ENCODE measurements around the gene IL9R. TPM values are rescaled to one million over a fixed set of nuclear protein-coding genes. Genes with fewer than 3 reads are reported as not detected.

The IL9R gene
- total RNA-seq, result 0.06 TPM in 1 of 2 replicates, not detected in the other

GRCh38 chrX:155997436-155997835, at the start of gene IL9R:
TSS of gene IL9R (plus strand) at chrX:155997696. CDS start at chrX:155997760, 64 bp downstream.

Other genes with a start within 250 kb of the IL9R start
- 26.1 and 37.9 TPM in 2 replicates for gene VAMP7, start 116.4 kb upstream of the IL9R start, total RNA-seq

Measured in bladder microvascular endothelial cell (primary cell).